K562 (cell line): Measurements from ENCODE around the gene SENP3. TPM values are rescaled to one million over a fixed set of nuclear protein-coding genes. Genes with fewer than 3 reads are reported as not detected.
"Not testable (repeated sequence)": the region's sequence is repeated elsewhere in the genome, so short reads cannot be mapped to it uniquely, and the experiment has no call there.

Experiments
- ATAC-seq: fragments of 200-7000 bp; cut with Tn5 transposase; 3 replicates; pipeline ENCODE4 v1.9.1; 2020; ENCODE audit warnings: moderate library complexity
- BruUV-seq: library from RNA; stranded (reverse); fragments of 400-500 nt; replicated peaks from 2 replicates; lab custom pipeline; 2021; lab: Mats Ljungman, UMichigan
- CTCF ChIA-PET: fragments of 300-600 bp; formaldehyde crosslinking; extraction: SDS; loops from one replicate; lab custom pipeline; 2021; ENCODE audit warnings: low intra/inter-chr PET ratio; lab: Yijun Ruan, JAX
- POLR2A ChIA-PET: fragments of 300-600, 350-650 bp; sonication (Branson Sonifier 250); formaldehyde crosslinking; extraction: SDS; loops from one replicate; lab custom pipeline; 2021; ENCODE audit warnings: antibody characterized with exemption, inconsistent platforms; lab: Yijun Ruan, JAX
- DNase-seq, 4 experiments: peaks; one replicate each; pipeline versions ENCODE4 v3.0.0 to v3.0.0-alpha.2; 2011 to 2018; ENCODE audit warnings: low spot score in 3 of 4, mixed read lengths in 3 of 4; ENCODE audit errors: extremely low read depth in 1 of 4
- FAIRE-seq: peaks from 2 replicates; lab custom pipeline; 2011; peaks lifted over from hg19 to GRCh38; lab: Jason Lieb, UNC
- H2AFZ ChIP-seq: 2 replicates; pipeline ENCODE4 v1.6.0; 2011; ENCODE audit warnings: low read depth, low read length, control low read depth, inconsistent platforms
- H3K27ac ChIP-seq: fragments of 200-600 bp; 3 replicates; pipeline ENCODE4 v1.8.0; 2011; ENCODE audit warnings: low read depth, mild to moderate bottlenecking, control low read depth, inconsistent platforms, low read length, moderate library complexity, mixed read lengths; ENCODE audit errors: extremely low read depth
- H3K27me3 ChIP-seq, 2 experiments: fragments of 300-600 bp in 1 of 2; 2 replicates in 1 of 2; 3 replicates in 1 of 2; pipeline versions ENCODE4 v1.6.0 to v1.8.0; 2011; ENCODE audit warnings: inconsistent platforms in 2 of 2, low read length in 2 of 2, mild to moderate bottlenecking in 1 of 2, mixed read lengths in 1 of 2, moderate library complexity in 1 of 2; ENCODE audit not compliant: control insufficient read depth in 2 of 2, insufficient read depth in 2 of 2
- H3K36me3 ChIP-seq: fragments of 300-600 bp; 3 replicates; pipeline ENCODE4 v1.8.0; 2011; ENCODE audit warnings: mild to moderate bottlenecking, low read length, inconsistent platforms; ENCODE audit not compliant: control insufficient read depth, insufficient read depth
- H3K4me1 ChIP-seq, 2 experiments: fragments of 200-600 bp in 1 of 2; replicated peaks in 1 of 2; 2 replicates in 1 of 2; 3 replicates in 1 of 2; pipeline versions ENCODE4 v1.5.1 to v1.8.0; 2011; ENCODE audit warnings: inconsistent platforms in 2 of 2, low read length in 2 of 2, mild to moderate bottlenecking in 1 of 2, mixed read lengths in 1 of 2, moderate library complexity in 1 of 2; ENCODE audit not compliant: control insufficient read depth in 2 of 2, insufficient read depth in 2 of 2
- H3K4me2 ChIP-seq: 2 replicates; pipeline ENCODE4 v1.6.1; 2011; ENCODE audit warnings: low read length, control low read depth, inconsistent platforms, mixed read lengths; ENCODE audit not compliant: insufficient read depth
- H3K4me3 ChIP-seq: fragments of 200-600 bp; sonication (generic), shearing (Covaris generic); 2 replicates; pipeline ENCODE4 v1.5.1; 2016; ENCODE audit warnings: control low read depth, inconsistent platforms
- H3K79me2 ChIP-seq: fragments of 200-600 bp; 3 replicates; pipeline ENCODE4 v1.8.0; 2011; ENCODE audit warnings: low read length, inconsistent platforms; ENCODE audit not compliant: control insufficient read depth, insufficient read depth
- H3K9ac ChIP-seq, 2 experiments: 2 replicates each; pipeline versions ENCODE4 v1.6.0 to v1.6.1; 2011; ENCODE audit warnings: low read depth in 2 of 2, low read length in 2 of 2, control low read depth in 1 of 2, inconsistent platforms in 1 of 2, mild to moderate bottlenecking in 1 of 2, mixed read lengths in 1 of 2; ENCODE audit not compliant: insufficient read depth in 1 of 2
- H3K9me1 ChIP-seq: one replicate; pipeline ENCODE4 v1.6.0; 2011; ENCODE audit warnings: inconsistent platforms, mild to moderate bottlenecking, low read length, moderate library complexity; ENCODE audit not compliant: control insufficient read depth, insufficient read depth
- H3K9me3 ChIP-seq: replicated peaks from 2 replicates; pipeline ENCODE4 v1.5.1; 2011; ENCODE audit warnings: low read depth, low read length, inconsistent platforms; ENCODE audit not compliant: control insufficient read depth, insufficient read depth
- H4K20me1 ChIP-seq: replicated peaks from 2 replicates; pipeline ENCODE4 v1.6.1; 2011; ENCODE audit warnings: low read length, inconsistent platforms, mixed read lengths; ENCODE audit not compliant: control insufficient read depth, insufficient read depth
- ADNP ChIP-seq: fragments of 200-800 bp; sonication (Bioruptor generic); IDR thresholded peaks from 2 replicates; pipeline ENCODE4 v1.6.1; 2016; ENCODE audit warnings: missing genetic modification characterization, missing compliant biosample characterization
- HOXB6 ChIP-seq: fragments of 250-450 bp; sonication (Bioruptor Pico); IDR thresholded peaks from 2 replicates; pipeline ENCODE4 v1.5.1; 2022; ENCODE audit warnings: mild to moderate bottlenecking, borderline replicate concordance
- MYNN ChIP-seq, 2 experiments: sonication (generic); formaldehyde crosslinking in 1 of 2; IDR thresholded peaks; 2 replicates each; pipeline versions ENCODE4 v1.5.0 to v1.6.1; 2016 to 2020; ENCODE audit warnings: antibody characterized with exemption in 1 of 2, missing genetic modification reagents in 1 of 2
- ZNF143 ChIP-seq: sonication (generic); formaldehyde crosslinking; IDR thresholded peaks from 2 replicates; pipeline ENCODE4 v1.9.0; 2022; ENCODE audit warnings: mild to moderate bottlenecking, missing genetic modification reagents
- ZNF740 ChIP-seq, 3 experiments: fragments of 200-800 bp in 1 of 3; sonication (Bioruptor generic) in 1 of 3; sonication (generic) in 1 of 3; formaldehyde crosslinking in 1 of 3; IDR thresholded peaks; 2 replicates each; pipeline versions ENCODE4 v1.6.1 to v1.8.0; 2016 to 2022; ENCODE audit warnings: mild to moderate bottlenecking in 2 of 3, missing compliant biosample characterization in 2 of 3, missing genetic modification characterization in 2 of 3, missing genetic modification reagents in 1 of 3
- ZNF830 ChIP-seq: fragments of 250-450 bp; sonication (Bioruptor Pico); IDR thresholded peaks from 2 replicates; pipeline ENCODE4 v1.5.0; 2021; ENCODE audit warnings: mild to moderate bottlenecking
- WGBS: fragments of 100-300 bp; shearing (Covaris generic); methylation state at CpG from one replicate; pipeline ENCODE4 v1.1.6; 2016; ENCODE audit warnings: low coverage, mixed read lengths; ENCODE audit not compliant: insufficient coverage; ENCODE audit errors: missing lambda C conversion rate; 5-methylcytosine and 5-hydroxymethylcytosine counted together
- in situ Hi-C: fragments of 300-500 bp; cut with MboI; formaldehyde crosslinking; loops from 4 replicates; pipeline ENCODE4 v1.15.0; 2018; ENCODE audit warnings: inconsistent platforms, mixed read lengths
- intact Hi-C: fragments of 100-400 bp; cut with micrococcal nuclease; formaldehyde crosslinking; loops from 2 replicates; pipeline ENCODE4 v1.14.2; 2022
- polyA plus RNA-seq, 8 experiments: library from polyadenylated mRNA; depleted of rRNA in 4 of 8; stranded (reverse) in 5 of 8; unstranded in 3 of 8; fragments of >200 nt; fragmentation: Nextera tagmentation in 2 of 8; fragmentation: Illumina TruSeq in 1 of 8; extraction: Ambion mirVana in 2 of 8; extraction: Trizol in 1 of 8; gene quantifications; 2 replicates each; pipeline versions ENCODE4 v1.2.1 to v1.2.3, GENCODE V29; 2011 to 2014; ENCODE audit warnings: inconsistent platforms in 1 of 8, missing spikeins in 1 of 8
- total RNA-seq, 7 experiments: library from RNA; depleted of rRNA in 6 of 7; stranded (reverse); fragments of >200 nt in 6 of 7; fragmentation: Illumina TruSeq in 2 of 7; extraction: Trizol in 2 of 7; gene quantifications; 2 replicates each; pipeline versions ENCODE4 v1.2.1 to v1.2.3, GENCODE V29; 2011 to 2021; ENCODE audit warnings: low replicate concordance in 1 of 7
- TF ChIP-seq, protein P1 (sequence below): sonication (generic); formaldehyde crosslinking; IDR thresholded peaks from 2 replicates; pipeline ENCODE4 v1.8.0; 2022; ENCODE audit warnings: mild to moderate bottlenecking, low read depth, missing genetic modification reagents

Gene SENP3
- total and polyA plus RNA-seq, 9 of the 15 experiments (the other 6 are each of a cell fraction or from before 2014, with no cell fraction given): 0.63 to 102 (median 78.8) TPM

- TF ChIP-seq, protein P1, sequence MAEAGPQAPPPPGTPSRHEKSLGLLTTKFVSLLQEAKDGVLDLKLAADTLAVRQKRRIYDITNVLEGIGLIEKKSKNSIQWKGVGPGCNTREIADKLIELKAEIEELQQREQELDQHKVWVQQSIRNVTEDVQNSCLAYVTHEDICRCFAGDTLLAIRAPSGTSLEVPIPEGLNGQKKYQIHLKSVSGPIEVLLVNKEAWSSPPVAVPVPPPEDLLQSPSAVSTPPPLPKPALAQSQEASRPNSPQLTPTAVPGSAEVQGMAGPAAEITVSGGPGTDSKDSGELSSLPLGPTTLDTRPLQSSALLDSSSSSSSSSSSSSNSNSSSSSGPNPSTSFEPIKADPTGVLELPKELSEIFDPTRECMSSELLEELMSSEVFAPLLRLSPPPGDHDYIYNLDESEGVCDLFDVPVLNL (CRISPR knock-in tag): no peak
- TF ChIP-seq MYNN (IDR thresholded peaks at IDR 0.05): no peak
- no peak for TF ChIP-seq MYNN (CRISPR knock-in tag; IDR thresholded peaks at IDR 0.05)
- TF ChIP-seq ADNP (tag): no peak
- no peak for TF ChIP-seq ZNF143 (CRISPR knock-in tag)
- TF ChIP-seq HOXB6: no peak
- no peak for TF ChIP-seq ZNF740 (CRISPR knock-in tag; IDR thresholded peaks at IDR 0.05)
- no peak for TF ChIP-seq ZNF740 (tag; IDR thresholded peaks at IDR 0.05)
- TF ChIP-seq ZNF830 (CRISPR knock-in tag): no peak
Measured at GRCh38 chr17:7593296-7593695, 31.6 kb downstream of the SENP3 start (continued).

DNA sequence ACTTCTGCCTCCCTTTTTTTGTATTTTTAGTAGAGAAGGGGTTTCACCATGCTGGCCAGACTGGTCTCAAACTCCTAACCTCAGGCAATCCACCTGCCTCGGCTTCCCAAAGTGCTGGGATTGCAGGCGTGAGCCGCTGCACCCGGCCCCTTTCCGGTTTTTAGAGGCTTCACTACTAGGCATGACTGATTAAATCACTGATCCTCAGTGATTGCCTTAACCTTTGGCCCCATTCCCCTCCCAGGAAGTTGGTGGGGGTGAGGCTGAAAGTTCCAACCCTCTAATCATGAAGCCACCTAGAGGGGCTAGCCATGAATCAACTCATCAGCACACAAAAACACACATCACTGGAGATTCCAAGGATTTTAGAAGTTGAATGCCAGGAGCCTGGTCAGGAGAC, 35.8 kb downstream of the SENP3 start:
- POLR2A ChIA-PET, H3K9me3 ChIP-seq, H3K9ac ChIP-seq, H3K27ac ChIP-seq, FAIRE-seq, intact Hi-C loops, H3K4me1 ChIP-seq, H3K4me2 ChIP-seq, H3K4me3 ChIP-seq, in situ Hi-C loops, ATAC-seq, H2AFZ ChIP-seq, CTCF ChIA-PET, BruUV-seq, H3K79me2 ChIP-seq, H3K9me1 ChIP-seq, DNase-seq, H3K27me3 ChIP-seq, H4K20me1 ChIP-seq: not testable (repeated sequence)
- WGBS: 75% methylated on average over 5 of the region's 5 CpGs
- H3K36me3 ChIP-seq: peaks cover 79% of the 10 kb centered on the region; the same call in 2 of the 3 replicates
